ENCODE results near the gene TNP1. TPM values are rescaled to one million over a fixed set of nuclear protein-coding genes. Genes with fewer than 3 reads are reported as not detected.

Gene TNP1
- polyA plus RNA-seq, 1 donor from 2014 or later = not detected

GRCh38 chr2:216881411-216881810 is 21.5 kb upstream of the TNP1 start:
- no peak overlapping the region for H2AFZ ChIP-seq (ENCODE audit: low read depth, low read length)
- H3K27me3 ChIP-seq (ENCODE audit: insufficient read depth, low read depth, low read length) = no peaks in the 10 kb centered on the region
- no peaks in the 10 kb centered on the region for H3F3A ChIP-seq (ENCODE audit: insufficient read depth, low read length, poor library complexity, severe bottlenecking)
- no peaks in the 10 kb centered on the region for H3K9me3 ChIP-seq (ENCODE audit: low read length)
- H3K36me3 ChIP-seq (ENCODE audit: insufficient read depth, low read length) = no peaks in the 10 kb centered on the region
- H4K20me1 ChIP-seq (ENCODE audit: insufficient read depth) = no peaks in the 10 kb centered on the region
- no peak overlapping the region for H3K4me3 ChIP-seq (ENCODE audit: low read length)
- H3K4me2 ChIP-seq (ENCODE audit: low read length) = no peak overlapping the region
- TF ChIP-seq EZH2 (IDR thresholded peaks at IDR 0.05; ENCODE audit: borderline replicate concordance, insufficient read depth, low read length, poor library complexity, severe bottlenecking) (no peak), SMC3 (conservative IDR thresholded peaks at IDR 0.05; ENCODE audit: poor library complexity) (no peak), EP300 (conservative IDR thresholded peaks at IDR 0.05; ENCODE audit: poor library complexity, severe bottlenecking) (no peak), CTCF (IDR thresholded peaks at IDR 0.05; ENCODE audit: poor library complexity, severe bottlenecking) (no peak), RAD21 (conservative IDR thresholded peaks at IDR 0.05) (no peak), POLR2AphosphoS5 (IDR thresholded peaks at IDR 0.05) (no peak), MXI1 (conservative IDR thresholded peaks at IDR 0.05; ENCODE audit: poor library complexity, severe bottlenecking) (no peak), REST (IDR thresholded peaks at IDR 0.05; ENCODE audit: borderline replicate concordance) (no peak), TAF1 (IDR thresholded peaks at IDR 0.05; ENCODE audit: low read depth) (no peak)
- no peak overlapping the region for H3K27ac ChIP-seq (ENCODE audit: low read length)
- no peaks in the 10 kb centered on the region for H3K9me2 ChIP-seq (ENCODE audit: insufficient read depth, low read length)
- H3K79me2 ChIP-seq (replicated peaks; ENCODE audit: insufficient read depth, low read length) = no peaks in the 10 kb centered on the region
- no peak overlapping the region for H3K9ac ChIP-seq (ENCODE audit: low read length)

- no peak overlapping the region for H3K27ac ChIP-seq (ENCODE audit: low read length)
Measured at GRCh38 chr2:216880509-216881184, 20.8 kb upstream of the TNP1 start.

More at GRCh38 chr2:216880509-216881184, 20.8 kb upstream of the TNP1 start:
- H3K9me3 ChIP-seq (ENCODE audit: low read length) = no peaks in the 10 kb centered on the region
- H3F3A ChIP-seq (ENCODE audit: insufficient read depth, low read length, poor library complexity, severe bottlenecking) = no peaks in the 10 kb centered on the region
- no peaks in the 10 kb centered on the region for H3K79me2 ChIP-seq (replicated peaks; ENCODE audit: insufficient read depth, low read length)
- H3K4me2 ChIP-seq (ENCODE audit: low read length) = no peak overlapping the region
- H3K4me3 ChIP-seq (ENCODE audit: low read length) = no peak overlapping the region
- H3K9ac ChIP-seq (ENCODE audit: low read length) = no peak overlapping the region
- TF ChIP-seq CTCF (IDR thresholded peaks at IDR 0.05; ENCODE audit: poor library complexity, severe bottlenecking) (no peak), EZH2 (IDR thresholded peaks at IDR 0.05; ENCODE audit: borderline replicate concordance, insufficient read depth, low read length, poor library complexity, severe bottlenecking) (no peak), POLR2AphosphoS5 (IDR thresholded peaks at IDR 0.05) (no peak), TAF1 (IDR thresholded peaks at IDR 0.05; ENCODE audit: low read depth) (no peak), MXI1 (conservative IDR thresholded peaks at IDR 0.05; ENCODE audit: poor library complexity, severe bottlenecking) (no peak), EP300 (conservative IDR thresholded peaks at IDR 0.05; ENCODE audit: poor library complexity, severe bottlenecking) (no peak), REST (IDR thresholded peaks at IDR 0.05; ENCODE audit: borderline replicate concordance) (no peak), SMC3 (conservative IDR thresholded peaks at IDR 0.05; ENCODE audit: poor library complexity) (no peak), RAD21 (conservative IDR thresholded peaks at IDR 0.05) (no peak)
- H4K20me1 ChIP-seq (ENCODE audit: insufficient read depth) = no peaks in the 10 kb centered on the region
- no peaks in the 10 kb centered on the region for H3K36me3 ChIP-seq (ENCODE audit: insufficient read depth, low read length)
- H3K9me2 ChIP-seq (ENCODE audit: insufficient read depth, low read length) = no peaks in the 10 kb centered on the region
- H3K27me3 ChIP-seq (ENCODE audit: insufficient read depth, low read depth, low read length) = no peaks in the 10 kb centered on the region
- no peak overlapping the region for H2AFZ ChIP-seq (ENCODE audit: low read depth, low read length)

All from neural cell (in vitro differentiated cells).